ENCODE results near the gene CAND2. TPM values are rescaled to one million over a fixed set of nuclear protein-coding genes. Genes with fewer than 3 reads are reported as not detected.

The CAND2 gene
- total and polyA plus RNA-seq, 2 donors (not counting 1 experiment from before 2014, with no cell fraction given), result 2.5 to 16.7 TPM

- Histone ChIP-seq H3K9ac (ENCODE audit: insufficient read depth, low read length) (no peak overlapping the region), H3K36me3 (ENCODE audit: control insufficient read depth, insufficient read depth, low read length) (no peaks in the 10 kb centered on the region), H3K4me1 (ENCODE audit: control insufficient read depth, extremely low read depth, insufficient read depth, low read length) (no peaks in the 10 kb centered on the region), H3K9me3 (ENCODE audit: control insufficient read depth, insufficient read depth, low read depth, low read length) (no peaks in the 10 kb centered on the region), H2AFZ (ENCODE audit: low read length) (no peak overlapping the region), H3K4me3 (replicated peaks in 1 of 4; ENCODE audit: control extremely low read depth in 1 of 4, insufficient read depth in 1 of 4, low read depth in 3 of 4, low read length in 4 of 4) (no peak overlapping the region), H3K4me2 (ENCODE audit: extremely low read depth, insufficient read depth, low read length) (no peak overlapping the region), H3K79me2 (ENCODE audit: control insufficient read depth, insufficient read depth, low read length) (no peaks in the 10 kb centered on the region), H3K27me3 (ENCODE audit: control insufficient read depth, insufficient read depth, low read length) (peaks cover 3% of the 10 kb centered on the region), H4K20me1 (ENCODE audit: control insufficient read depth, extremely low read depth, insufficient read depth, low read length) (no peaks in the 10 kb centered on the region), H3K27ac (ENCODE audit: insufficient read depth, low read length) (no peak overlapping the region)
- TF ChIP-seq EZH2 (IDR thresholded peaks at IDR 0.05; ENCODE audit: low read length, missing control alignments), result no peak
- TF ChIP-seq, protein P1, sequence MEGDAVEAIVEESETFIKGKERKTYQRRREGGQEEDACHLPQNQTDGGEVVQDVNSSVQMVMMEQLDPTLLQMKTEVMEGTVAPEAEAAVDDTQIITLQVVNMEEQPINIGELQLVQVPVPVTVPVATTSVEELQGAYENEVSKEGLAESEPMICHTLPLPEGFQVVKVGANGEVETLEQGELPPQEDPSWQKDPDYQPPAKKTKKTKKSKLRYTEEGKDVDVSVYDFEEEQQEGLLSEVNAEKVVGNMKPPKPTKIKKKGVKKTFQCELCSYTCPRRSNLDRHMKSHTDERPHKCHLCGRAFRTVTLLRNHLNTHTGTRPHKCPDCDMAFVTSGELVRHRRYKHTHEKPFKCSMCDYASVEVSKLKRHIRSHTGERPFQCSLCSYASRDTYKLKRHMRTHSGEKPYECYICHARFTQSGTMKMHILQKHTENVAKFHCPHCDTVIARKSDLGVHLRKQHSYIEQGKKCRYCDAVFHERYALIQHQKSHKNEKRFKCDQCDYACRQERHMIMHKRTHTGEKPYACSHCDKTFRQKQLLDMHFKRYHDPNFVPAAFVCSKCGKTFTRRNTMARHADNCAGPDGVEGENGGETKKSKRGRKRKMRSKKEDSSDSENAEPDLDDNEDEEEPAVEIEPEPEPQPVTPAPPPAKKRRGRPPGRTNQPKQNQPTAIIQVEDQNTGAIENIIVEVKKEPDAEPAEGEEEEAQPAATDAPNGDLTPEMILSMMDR (conservative IDR thresholded peaks at IDR 0.05 in 1 of 2, IDR thresholded peaks at IDR 0.05 in 1 of 2; ENCODE audit: low read depth in 1 of 2, low read length in 2 of 2), result no peak
- peak; percentile 24 to 46 for DNase-seq (ENCODE audit: low read depth in 2 of 2)
Measured at GRCh38 chr3:12884186-12884680, 87.8 kb downstream of the CAND2 start.

Other genes starting within 250 kb of the CAND2 start
- 28.8 and 37.7 TPM in 2 replicates for gene MKRN2, start 239.6 kb upstream of the CAND2 start, total RNA-seq
- 36.6 and 48.1 TPM in 2 replicates for gene MKRN2, start 239.6 kb upstream of the CAND2 start, polyA plus RNA-seq
- 135 and 258 TPM in 2 replicates for gene RAF1, start 132.6 kb upstream of the CAND2 start, total RNA-seq
- 133 and 134 TPM in 2 replicates for gene RAF1, start 132.6 kb upstream of the CAND2 start, polyA plus RNA-seq
- under 0.01 TPM in 1 of 2 replicates, not detected in the other for gene TMEM40, start 37.4 kb upstream of the CAND2 start, total RNA-seq
- gene TMEM40, start 37.4 kb upstream of the CAND2 start, polyA plus RNA-seq, result 0.33 TPM in 1 of 2 replicates, not detected in the other
- gene RPL32, start 44.9 kb downstream of the CAND2 start, total RNA-seq, result 1,141 and 1,244 TPM in 2 replicates
- 1,855 and 2,018 TPM in 2 replicates for gene RPL32, start 44.9 kb downstream of the CAND2 start, polyA plus RNA-seq

Measured in fibroblast of lung (primary cell).